C4-2B (cell line): ENCODE data around the gene RAD23B.

Experiments
- H3K27ac ChIP-seq: fragments of 450-650 bp; 2 replicates; pipeline ENCODE4 v1.5.1; 2017
- CTCF ChIP-seq: fragments of 450-650 bp; conservative IDR thresholded peaks from 2 replicates; pipeline ENCODE4 v1.5.1; 2017; ENCODE audit warnings: mild to moderate bottlenecking
- ZFX ChIP-seq: fragments of 450-650 bp; IDR thresholded peaks from 2 replicates; pipeline ENCODE4 v1.6.1; 2017

Gene RAD23B

GRCh38 chr9:107270082-107270481 is 13.0 kb upstream of the RAD23B start:
- no peak for TF ChIP-seq ZFX
- no peak for TF ChIP-seq CTCF
- no peak overlapping the region for H3K27ac ChIP-seq

GRCh38 chr9:107270580-107270979 is 12.5 kb upstream of the RAD23B start:
- H3K27ac ChIP-seq: no peak overlapping the region
- TF ChIP-seq CTCF: no peak
- TF ChIP-seq ZFX: no peak

- TF ChIP-seq CTCF (no peak), ZFX (no peak)
- H3K27ac ChIP-seq: no peak overlapping the region
Measured at GRCh38 chr9:107273634-107274033, 9.4 kb upstream of the RAD23B start.

- TF ChIP-seq CTCF (no peak; the same call in 1 of the 2 replicates), ZFX (no peak)
- H3K27ac ChIP-seq: no peak overlapping the region
Measured at GRCh38 chr9:107274096-107274495, 9.0 kb upstream of the RAD23B start.

GRCh38 chr9:107274953-107275422 is 8.1 kb upstream of the RAD23B start:
- H3K27ac ChIP-seq: no peak overlapping the region
- TF ChIP-seq CTCF (no peak), ZFX (no peak)

GRCh38 chr9:107275530-107275929 is 7.5 kb upstream of the RAD23B start:
- TF ChIP-seq ZFX (no peak), CTCF (no peak)
- no peak overlapping the region for H3K27ac ChIP-seq

- no peak overlapping the region for H3K27ac ChIP-seq
- TF ChIP-seq CTCF (no peak), ZFX (no peak)
Measured at GRCh38 chr9:107276966-107277710, 5.9 kb upstream of the RAD23B start.
